DND-41 (cell line): ENCODE data around the gene ATP10A.

Experiments
- ATAC-seq: fragments of 200-7000 bp; cut with Tn5 transposase; 3 replicates; pipeline ENCODE4 v1.9.1; 2021; ENCODE audit warnings: low read depth; ENCODE audit not compliant: insufficient read depth
- DNase-seq: peaks from one replicate; pipeline ENCODE4 v3.0.0-alpha.2; 2020
- H2AFZ ChIP-seq: 2 replicates; pipeline ENCODE4 v1.6.0; 2012; ENCODE audit warnings: low read depth, low read length
- H3K27ac ChIP-seq: 2 replicates; pipeline ENCODE4 v1.5.1; 2012; ENCODE audit warnings: low read length, inconsistent platforms
- H3K27me3 ChIP-seq: fragments of 200-600 bp; sonication (generic); 2 replicates; pipeline ENCODE4 v1.6.0; 2012; ENCODE audit warnings: low read length, mild to moderate bottlenecking, inconsistent platforms; ENCODE audit not compliant: insufficient read depth, poor library complexity
- H3K36me3 ChIP-seq: 2 replicates; pipeline ENCODE4 v1.5.1; 2012; ENCODE audit warnings: low read length, inconsistent platforms; ENCODE audit not compliant: insufficient read depth
- H3K4me1 ChIP-seq: 2 replicates; pipeline ENCODE4 v1.5.1; 2012; ENCODE audit warnings: mild to moderate bottlenecking, low read length; ENCODE audit not compliant: insufficient read depth
- H3K4me2 ChIP-seq: 2 replicates; pipeline ENCODE4 v1.6.0; 2012; ENCODE audit warnings: mild to moderate bottlenecking, moderate library complexity, low read length, inconsistent platforms; ENCODE audit not compliant: insufficient read depth
- H3K4me3 ChIP-seq, 2 experiments: fragments of 200-600 bp in 1 of 2; shearing (Covaris generic) in 1 of 2; 2 replicates each; pipeline ENCODE4 v1.5.1; 2012 to 2016; ENCODE audit warnings: inconsistent platforms in 2 of 2, low read length in 2 of 2, mild to moderate bottlenecking in 2 of 2, low read depth in 1 of 2, moderate library complexity in 1 of 2
- H3K79me2 ChIP-seq: 2 replicates; pipeline ENCODE4 v1.6.0; 2012; ENCODE audit warnings: low read length, inconsistent platforms; ENCODE audit not compliant: insufficient read depth
- H3K9ac ChIP-seq: 2 replicates; pipeline ENCODE4 v1.6.0; 2012; ENCODE audit warnings: low read depth, mild to moderate bottlenecking, inconsistent platforms, low read length, moderate library complexity
- H3K9me3 ChIP-seq: 2 replicates; pipeline ENCODE4 v1.5.1; 2012; ENCODE audit warnings: low read length, moderate library complexity, mild to moderate bottlenecking, inconsistent platforms; ENCODE audit not compliant: insufficient read depth, severe bottlenecking
- H4K20me1 ChIP-seq: 2 replicates; pipeline ENCODE4 v1.6.0; 2012; ENCODE audit warnings: low read length; ENCODE audit not compliant: insufficient read depth
- EZH2 ChIP-seq: IDR thresholded peaks from 3 replicates; pipeline ENCODE4 v1.6.1; 2012; ENCODE audit warnings: borderline replicate concordance, low read depth, mild to moderate bottlenecking, moderate library complexity, low read length, inconsistent platforms; ENCODE audit not compliant: severe bottlenecking
- TF ChIP-seq, protein P1 (sequence below): IDR thresholded peaks from 2 replicates; pipeline ENCODE4 v1.5.1; 2012; ENCODE audit warnings: borderline replicate concordance, low read length, moderate library complexity, mild to moderate bottlenecking; ENCODE audit not compliant: poor library complexity, severe bottlenecking; ENCODE audit errors: extremely low read depth

Gene ATP10A

DNA sequence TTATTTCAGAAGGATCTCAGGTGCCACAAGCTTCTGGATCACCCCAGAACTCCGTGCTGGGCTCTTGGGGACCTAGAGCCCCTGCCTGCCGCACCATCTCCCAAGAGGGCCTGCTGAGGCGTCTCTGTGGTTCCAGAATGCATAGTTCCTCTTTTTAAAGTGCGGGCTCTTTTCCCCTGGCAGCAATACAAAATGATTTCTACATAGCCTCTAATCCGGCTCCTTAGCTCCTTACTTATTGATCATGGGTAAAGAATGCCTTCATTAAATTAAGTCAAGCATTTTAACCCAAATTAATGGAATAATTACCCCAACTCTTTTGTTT lies 121.9 kb downstream of the ATP10A start:
- Histone ChIP-seq H3K9ac (no peak overlapping the region), H3K27me3 (no peaks in the 10 kb centered on the region), H3K9me3 (no peaks in the 10 kb centered on the region), H4K20me1 (no peaks in the 10 kb centered on the region), H3K4me1 (no peaks in the 10 kb centered on the region), H3K79me2 (no peaks in the 10 kb centered on the region), H3K4me3 (no peak overlapping the region), H2AFZ (no peak overlapping the region), H3K4me2 (no peak overlapping the region), H3K27ac (no peak overlapping the region), H3K36me3 (no peaks in the 10 kb centered on the region)
- no peak for TF ChIP-seq EZH2
- TF ChIP-seq, protein P1, sequence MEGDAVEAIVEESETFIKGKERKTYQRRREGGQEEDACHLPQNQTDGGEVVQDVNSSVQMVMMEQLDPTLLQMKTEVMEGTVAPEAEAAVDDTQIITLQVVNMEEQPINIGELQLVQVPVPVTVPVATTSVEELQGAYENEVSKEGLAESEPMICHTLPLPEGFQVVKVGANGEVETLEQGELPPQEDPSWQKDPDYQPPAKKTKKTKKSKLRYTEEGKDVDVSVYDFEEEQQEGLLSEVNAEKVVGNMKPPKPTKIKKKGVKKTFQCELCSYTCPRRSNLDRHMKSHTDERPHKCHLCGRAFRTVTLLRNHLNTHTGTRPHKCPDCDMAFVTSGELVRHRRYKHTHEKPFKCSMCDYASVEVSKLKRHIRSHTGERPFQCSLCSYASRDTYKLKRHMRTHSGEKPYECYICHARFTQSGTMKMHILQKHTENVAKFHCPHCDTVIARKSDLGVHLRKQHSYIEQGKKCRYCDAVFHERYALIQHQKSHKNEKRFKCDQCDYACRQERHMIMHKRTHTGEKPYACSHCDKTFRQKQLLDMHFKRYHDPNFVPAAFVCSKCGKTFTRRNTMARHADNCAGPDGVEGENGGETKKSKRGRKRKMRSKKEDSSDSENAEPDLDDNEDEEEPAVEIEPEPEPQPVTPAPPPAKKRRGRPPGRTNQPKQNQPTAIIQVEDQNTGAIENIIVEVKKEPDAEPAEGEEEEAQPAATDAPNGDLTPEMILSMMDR: no peak
- DNase-seq (no peak), ATAC-seq (no peak)

DNA sequence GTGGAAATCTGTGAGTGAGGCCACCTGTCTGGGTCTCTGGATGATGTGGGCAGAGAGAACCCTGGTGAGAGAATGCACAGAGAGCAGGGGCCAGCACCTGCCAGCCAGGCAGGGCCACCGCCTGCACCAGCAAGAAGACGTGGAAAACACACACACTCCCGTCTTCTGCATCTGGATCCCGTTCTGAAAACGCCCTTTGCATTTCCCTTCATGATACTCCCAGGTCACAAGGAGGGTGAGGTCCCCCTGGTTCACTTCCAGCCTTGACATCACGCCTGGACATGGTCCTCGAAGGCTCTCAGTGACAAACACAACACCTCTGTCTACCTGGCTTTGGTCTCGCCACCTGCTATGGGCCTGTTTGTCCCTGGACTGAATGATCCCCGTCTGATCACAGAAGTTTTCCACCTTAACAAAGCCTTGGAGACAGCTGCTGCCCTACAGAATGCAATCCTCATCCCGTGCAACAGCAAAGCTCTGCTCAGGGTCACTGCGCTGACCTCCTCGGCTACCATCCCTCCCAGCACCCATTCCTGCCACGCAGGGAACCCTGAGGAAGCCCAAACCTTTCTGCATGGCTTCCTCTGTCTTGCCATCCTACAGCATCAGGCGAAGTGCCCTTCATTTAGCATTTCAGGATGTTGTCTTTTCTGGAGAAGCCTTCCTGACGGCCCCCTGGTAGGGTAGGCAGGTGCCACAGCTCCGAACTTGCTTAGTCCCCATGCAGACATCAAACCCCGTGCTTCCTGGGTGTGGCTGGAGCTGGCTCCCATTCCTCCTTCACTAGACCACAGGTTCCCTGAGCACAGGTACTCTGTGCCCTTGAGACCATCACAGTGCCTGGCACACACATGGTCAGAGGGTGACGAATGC lies 122.5 kb downstream of the ATP10A start:
- Histone ChIP-seq H4K20me1 (no peaks in the 10 kb centered on the region), H2AFZ (no peak overlapping the region), H3K4me2 (no peak overlapping the region), H3K9me3 (no peaks in the 10 kb centered on the region), H3K36me3 (no peaks in the 10 kb centered on the region), H3K4me3 (no peak overlapping the region), H3K9ac (no peak overlapping the region), H3K27ac (no peak overlapping the region), H3K79me2 (no peaks in the 10 kb centered on the region), H3K4me1 (no peaks in the 10 kb centered on the region), H3K27me3 (no peaks in the 10 kb centered on the region)
- DNase-seq (no peak), ATAC-seq (no peak)
- TF ChIP-seq EZH2: no peak
- TF ChIP-seq, protein P1: no peak

DNA sequence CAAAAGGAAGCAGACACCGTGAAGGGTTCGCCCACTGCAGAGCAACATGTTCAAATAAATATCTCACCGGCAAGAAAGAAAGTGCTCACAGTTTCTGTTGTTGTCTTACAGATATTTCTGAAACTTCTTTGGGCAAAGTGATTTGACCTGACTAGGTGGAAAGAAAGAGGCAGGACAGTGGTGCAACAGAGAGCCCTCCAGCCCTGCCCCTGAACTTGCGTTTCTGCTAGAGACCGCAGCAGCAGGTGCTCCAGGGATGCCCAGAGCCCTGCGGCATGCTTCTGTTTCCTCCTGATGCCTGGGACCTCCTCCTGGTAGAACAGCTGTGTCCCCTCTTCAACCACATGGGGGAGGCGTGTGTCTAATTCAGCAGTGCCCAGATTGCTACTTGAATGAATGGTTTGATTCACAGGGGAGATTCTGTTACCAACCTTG lies 123.4 kb downstream of the ATP10A start:
- H4K20me1 ChIP-seq: no peaks in the 10 kb centered on the region

More for the DNA sequence above, 123.4 kb downstream of the ATP10A start:
- TF ChIP-seq, protein P1: peak; percentile 26
- no peak for TF ChIP-seq EZH2
- ATAC-seq (no peak), DNase-seq (peak; percentile 6)
- Histone ChIP-seq H3K4me1 (no peaks in the 10 kb centered on the region), H3K4me2 (no peak overlapping the region), H3K4me3 (no peak overlapping the region), H3K9ac (no peak overlapping the region), H3K36me3 (no peaks in the 10 kb centered on the region), H3K27me3 (no peaks in the 10 kb centered on the region), H3K27ac (no peak overlapping the region), H2AFZ (no peak overlapping the region), H3K79me2 (no peaks in the 10 kb centered on the region), H3K9me3 (no peaks in the 10 kb centered on the region)
